PC-3 (cell line): ENCODE data around the gene ISM2.

Source experiments
- EZH2 ChIP-seq: fragments of 300-600 bp; sonication (generic); IDR thresholded peaks from one replicate; pipeline ENCODE4 v1.6.1; 2017; ENCODE audit warnings: antibody characterized with exemption, mild to moderate bottlenecking, low read length; ENCODE audit not compliant: unreplicated experiment
- TF ChIP-seq, protein P1 (sequence below): fragments of 300-600 bp; sonication (generic); conservative IDR thresholded peaks from 2 replicates; pipeline ENCODE4 v1.5.1; 2017; ENCODE audit warnings: antibody characterized with exemption, low read depth, mild to moderate bottlenecking, low read length

- TF ChIP-seq, protein P1, sequence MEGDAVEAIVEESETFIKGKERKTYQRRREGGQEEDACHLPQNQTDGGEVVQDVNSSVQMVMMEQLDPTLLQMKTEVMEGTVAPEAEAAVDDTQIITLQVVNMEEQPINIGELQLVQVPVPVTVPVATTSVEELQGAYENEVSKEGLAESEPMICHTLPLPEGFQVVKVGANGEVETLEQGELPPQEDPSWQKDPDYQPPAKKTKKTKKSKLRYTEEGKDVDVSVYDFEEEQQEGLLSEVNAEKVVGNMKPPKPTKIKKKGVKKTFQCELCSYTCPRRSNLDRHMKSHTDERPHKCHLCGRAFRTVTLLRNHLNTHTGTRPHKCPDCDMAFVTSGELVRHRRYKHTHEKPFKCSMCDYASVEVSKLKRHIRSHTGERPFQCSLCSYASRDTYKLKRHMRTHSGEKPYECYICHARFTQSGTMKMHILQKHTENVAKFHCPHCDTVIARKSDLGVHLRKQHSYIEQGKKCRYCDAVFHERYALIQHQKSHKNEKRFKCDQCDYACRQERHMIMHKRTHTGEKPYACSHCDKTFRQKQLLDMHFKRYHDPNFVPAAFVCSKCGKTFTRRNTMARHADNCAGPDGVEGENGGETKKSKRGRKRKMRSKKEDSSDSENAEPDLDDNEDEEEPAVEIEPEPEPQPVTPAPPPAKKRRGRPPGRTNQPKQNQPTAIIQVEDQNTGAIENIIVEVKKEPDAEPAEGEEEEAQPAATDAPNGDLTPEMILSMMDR = no peak
- no peak for TF ChIP-seq EZH2
These were observed 73.8 kb downstream of the ISM2 start for GRCh38 chr14:77424862-77425261.
